ENCODE measurements around the gene PHTF2.
"Not testable (repeated sequence)": the region's sequence is repeated elsewhere in the genome, so short reads cannot be mapped to it uniquely, and the experiment has no call there.

The PHTF2 gene

GRCh38 chr7:77866370-77866769 lies 67.8 kb downstream of the PHTF2 start:
- DNase-seq (ENCODE audit: low read depth, low spot score): no peak
- ChIA-PET CTCF (interaction anchor here (1.0 kb wide), 1 partner anchor 18 kb away, joined by 4 read pairs; no protein-coding TSS in a partner anchor), POLR2A (no interaction called here)
- TF ChIP-seq CTCF (IDR thresholded peaks at IDR 0.05; ENCODE audit: insufficient read depth, low read length, missing control alignments): no peak
- H3K4me3 ChIP-seq (ENCODE audit: low read depth, low read length): no peak overlapping the region

GRCh38 chr7:77866786-77867536 lies 68.4 kb downstream of the PHTF2 start:
- no peak overlapping the region for H3K4me3 ChIP-seq (ENCODE audit: low read depth, low read length)
- POLR2A ChIA-PET: no interaction called here
- CTCF ChIA-PET: interaction anchor here (0.9 to 1.3 kb wide), 3 partner anchors 17 to 20 kb away, joined by 3 to 4 read pairs (median 4); no protein-coding TSS in a partner anchor

GRCh38 chr7:77867537-77867865 lies 68.9 kb downstream of the PHTF2 start:
- no peak for TF ChIP-seq CTCF (IDR thresholded peaks at IDR 0.05; ENCODE audit: insufficient read depth, low read length, missing control alignments)
- CTCF ChIA-PET: interaction anchor here (0.6 to 1.3 kb wide), 3 partner anchors 18 to 79 kb away, joined by 3 to 4 read pairs (median 3); no protein-coding TSS in a partner anchor
- no peak for DNase-seq (ENCODE audit: low read depth, low spot score)
- POLR2A ChIA-PET: no interaction called here
- no peak overlapping the region for H3K4me3 ChIP-seq (ENCODE audit: low read depth, low read length)

More at GRCh38 chr7:77866786-77867536, 68.4 kb downstream of the PHTF2 start:
- no peak for TF ChIP-seq CTCF (IDR thresholded peaks at IDR 0.05; ENCODE audit: insufficient read depth, low read length, missing control alignments)
- peak; percentile 67 for DNase-seq (ENCODE audit: low read depth, low spot score)

- H3K4me3 ChIP-seq (ENCODE audit: low read depth, low read length); DNase-seq (ENCODE audit: low read depth, low spot score); POLR2A ChIA-PET: not testable (repeated sequence)
- CTCF ChIA-PET: interaction anchor here (0.7 kb wide), 1 partner anchor 60 kb away, joined by 3 read pairs; no protein-coding TSS in a partner anchor
Measured at GRCh38 chr7:77872256-77872655, 73.7 kb downstream of the PHTF2 start.

GRCh38 chr7:77873416-77874327 lies 75.1 kb downstream of the PHTF2 start:
- H3K4me3 ChIP-seq (ENCODE audit: low read depth, low read length); CTCF ChIA-PET; DNase-seq (ENCODE audit: low read depth, low spot score): not testable (repeated sequence)
- POLR2A ChIA-PET: interaction anchor here (1.1 kb wide), 1 partner anchor 60 kb away, joined by 3 read pairs; no protein-coding TSS in a partner anchor

GRCh38 chr7:77877791-77878190 lies 79.2 kb downstream of the PHTF2 start:
- POLR2A ChIA-PET: no interaction called here
- no peak for DNase-seq (ENCODE audit: low read depth, low spot score)
- no peak for TF ChIP-seq CTCF (IDR thresholded peaks at IDR 0.05; ENCODE audit: insufficient read depth, low read length, missing control alignments)
- CTCF ChIA-PET: no interaction called here
- H3K4me3 ChIP-seq (ENCODE audit: low read depth, low read length): no peak overlapping the region

- POLR2A ChIA-PET: no interaction called here
- H3K4me3 ChIP-seq (ENCODE audit: low read depth, low read length): no peak overlapping the region
- DNase-seq (ENCODE audit: low read depth, low spot score): no peak
- CTCF ChIA-PET: interaction anchor here (1.3 kb wide), 1 partner anchor 10 kb away, joined by 4 read pairs; no protein-coding TSS in a partner anchor
- no peak for TF ChIP-seq CTCF (IDR thresholded peaks at IDR 0.05; ENCODE audit: insufficient read depth, low read length, missing control alignments)
Measured at GRCh38 chr7:77878500-77878899, 79.9 kb downstream of the PHTF2 start.
